ENCODE measurements around the gene RELA.

DNA sequence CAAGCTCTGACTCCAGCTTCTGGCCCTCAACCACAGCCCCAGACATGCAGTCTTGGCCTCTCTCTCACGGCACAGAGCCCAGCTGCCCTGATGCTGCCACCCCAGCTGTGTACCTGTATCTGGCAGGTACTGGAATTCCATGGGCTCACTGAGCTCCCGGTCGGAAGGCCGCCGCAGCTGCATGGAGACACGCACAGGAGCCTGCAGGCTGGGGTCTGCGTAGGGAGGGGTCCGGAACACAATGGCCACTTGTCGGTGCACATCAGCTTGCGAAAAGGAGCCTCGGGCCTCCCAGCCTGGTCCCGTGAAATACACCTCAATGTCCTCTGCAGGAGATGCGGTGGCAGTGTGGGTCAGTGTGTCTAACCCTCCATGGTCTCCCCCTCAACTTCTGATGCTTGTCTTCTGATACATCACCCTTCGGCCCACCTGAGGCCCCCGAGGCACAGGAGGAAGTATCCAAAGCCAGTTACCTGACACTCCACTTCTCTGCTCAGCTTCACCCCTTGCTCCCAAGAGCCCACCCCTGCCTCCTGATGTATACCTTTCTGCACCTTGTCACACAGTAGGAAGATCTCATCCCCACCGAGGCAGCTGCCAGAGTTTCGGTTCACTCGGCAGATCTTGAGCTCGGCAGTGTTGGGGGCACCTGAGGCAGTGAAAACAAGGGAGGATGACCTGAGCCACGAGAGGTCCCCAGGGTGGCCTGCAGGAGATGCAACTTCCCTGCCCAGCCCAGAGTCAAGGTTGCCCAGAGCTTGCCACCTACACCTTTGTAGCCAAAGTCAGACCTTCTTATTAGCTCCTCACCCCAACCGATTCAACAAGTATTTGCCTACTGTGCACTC is 4.3 kb downstream of the RELA start:
- TF ChIP-seq SOX6 (IDR thresholded peaks at IDR 0.05), result no peak
- no peak for TF ChIP-seq SOX6 (CRISPR knock-in tag; IDR thresholded peaks at IDR 0.05)
- TF ChIP-seq MXI1 (IDR thresholded peaks at IDR 0.05; ENCODE audit: borderline replicate concordance, low read depth, low read length), result no peak
- TF ChIP-seq EZH2 (conservative IDR thresholded peaks at IDR 0.05; ENCODE audit: low read depth, low read length), result no peak
- TF ChIP-seq YY1 (IDR thresholded peaks at IDR 0.05; ENCODE audit: insufficient read depth, insufficient replicate concordance, low read depth, low read length), result no peak
- TF ChIP-seq, protein P1, sequence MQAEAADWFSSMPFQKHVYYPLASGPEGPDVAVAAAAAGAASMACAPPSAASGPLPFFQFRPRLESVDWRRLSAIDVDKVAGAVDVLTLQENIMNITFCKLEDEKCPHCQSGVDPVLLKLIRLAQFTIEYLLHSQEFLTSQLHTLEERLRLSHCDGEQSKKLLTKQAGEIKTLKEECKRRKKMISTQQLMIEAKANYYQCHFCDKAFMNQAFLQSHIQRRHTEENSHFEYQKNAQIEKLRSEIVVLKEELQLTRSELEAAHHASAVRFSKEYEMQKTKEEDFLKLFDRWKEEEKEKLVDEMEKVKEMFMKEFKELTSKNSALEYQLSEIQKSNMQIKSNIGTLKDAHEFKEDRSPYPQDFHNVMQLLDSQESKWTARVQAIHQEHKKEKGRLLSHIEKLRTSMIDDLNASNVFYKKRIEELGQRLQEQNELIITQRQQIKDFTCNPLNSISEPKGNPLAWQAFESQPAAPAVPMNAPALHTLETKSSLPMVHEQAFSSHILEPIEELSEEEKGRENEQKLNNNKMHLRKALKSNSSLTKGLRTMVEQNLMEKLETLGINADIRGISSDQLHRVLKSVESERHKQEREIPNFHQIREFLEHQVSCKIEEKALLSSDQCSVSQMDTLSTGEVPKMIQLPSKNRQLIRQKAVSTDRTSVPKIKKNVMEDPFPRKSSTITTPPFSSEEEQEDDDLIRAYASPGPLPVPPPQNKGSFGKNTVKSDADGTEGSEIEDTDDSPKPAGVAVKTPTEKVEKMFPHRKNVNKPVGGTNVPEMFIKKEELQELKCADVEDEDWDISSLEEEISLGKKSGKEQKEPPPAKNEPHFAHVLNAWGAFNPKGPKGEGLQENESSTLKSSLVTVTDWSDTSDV (CRISPR knock-in tag; IDR thresholded peaks at IDR 0.05), result no peak
- no peak for TF ChIP-seq ZNF224 (CRISPR knock-in tag; IDR thresholded peaks at IDR 0.05)
- no peak for TF ChIP-seq ZNF672 (CRISPR knock-in tag; IDR thresholded peaks at IDR 0.05)
- TF ChIP-seq NFRKB (IDR thresholded peaks at IDR 0.05), result no peak
- TF ChIP-seq REPIN1 (CRISPR knock-in tag; IDR thresholded peaks at IDR 0.05; ENCODE audit: borderline replicate concordance, low read depth), result no peak
- no peak for TF ChIP-seq STAG1 (CRISPR knock-in tag; IDR thresholded peaks at IDR 0.05)
- TF ChIP-seq NCOA5 (CRISPR knock-in tag; IDR thresholded peaks at IDR 0.05), result no peak

All from HepG2 (cell line).